IPS-18c (cell line): ENCODE results near the gene RAI1.

ENCODE experiments used
- H3K4me3 ChIP-seq: 2 replicates; pipeline ENCODE4 v1.7.0; 2013; ENCODE audit warnings: low read depth, mild to moderate bottlenecking, low read length, moderate library complexity; ENCODE audit not compliant: insufficient read depth
- H3K9me3 ChIP-seq: one replicate; pipeline ENCODE4 v1.6.1; 2013; ENCODE audit warnings: mild to moderate bottlenecking, low read length, moderate library complexity; ENCODE audit not compliant: control insufficient read depth, insufficient read depth

RAI1 gene

DNA sequence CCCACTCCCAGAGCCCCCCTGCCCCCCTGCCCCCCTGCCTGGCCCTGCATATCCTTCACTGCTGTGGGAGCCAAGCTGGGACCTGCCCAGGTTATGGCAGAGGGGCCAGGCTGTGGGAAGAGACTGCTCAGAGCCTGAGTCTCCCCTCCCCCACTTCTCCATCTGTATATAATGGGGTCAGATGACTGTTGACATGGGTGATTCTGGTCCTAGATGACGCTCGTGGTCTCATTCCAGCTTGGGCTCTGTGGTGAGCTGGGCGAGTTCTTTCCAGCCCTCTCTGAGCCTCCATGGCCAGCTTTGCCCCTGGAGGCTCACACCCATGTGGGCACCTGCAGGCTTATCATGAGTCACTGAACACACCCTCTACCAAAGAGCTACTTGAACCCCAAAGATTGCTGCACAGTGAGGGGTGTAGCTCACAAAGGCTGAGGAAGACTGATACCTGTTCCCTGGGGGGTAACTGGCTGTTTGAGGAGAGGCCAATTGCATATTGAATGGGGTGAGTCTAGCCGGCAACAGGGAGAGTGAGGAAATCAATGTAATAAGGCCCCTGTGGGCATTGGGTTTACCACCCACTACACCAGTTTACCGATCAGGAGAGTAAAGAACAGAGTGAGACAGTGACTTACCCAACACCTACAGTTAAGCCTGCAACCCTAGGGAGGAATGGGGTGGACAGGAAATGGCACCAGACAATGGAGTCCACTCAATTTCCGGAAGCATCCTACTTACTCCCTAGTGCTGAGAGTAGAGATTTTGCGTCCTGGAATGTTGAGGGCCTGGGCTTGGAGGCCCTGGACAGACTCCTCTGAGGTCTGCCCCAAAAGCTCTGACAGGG is 159.7 kb downstream of the RAI1 start:
- Histone ChIP-seq H3K9me3 (no peaks in the 10 kb centered on the region), H3K4me3 (no peak overlapping the region)

DNA sequence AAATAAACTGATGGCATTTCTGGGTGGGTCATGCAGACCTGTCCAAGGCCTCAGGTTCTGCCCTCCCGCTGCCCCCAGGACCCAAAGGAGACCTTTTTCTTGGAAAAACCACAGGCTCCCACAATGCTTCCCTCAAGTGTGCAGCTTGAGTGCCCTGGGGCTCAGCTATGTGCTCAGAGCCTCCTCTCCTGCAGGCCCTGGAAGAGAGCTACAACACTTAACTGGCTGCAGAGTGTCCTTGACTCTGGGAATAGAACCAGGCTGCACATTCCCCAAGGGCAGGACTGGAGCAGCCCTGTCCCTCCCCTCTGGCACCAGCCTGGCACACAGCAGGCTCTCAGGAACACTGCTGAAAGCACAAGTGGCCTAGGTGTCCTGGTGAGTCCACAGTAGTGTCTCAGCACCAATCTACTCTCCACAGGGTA is 160.4 kb downstream of the RAI1 start:
- no peaks in the 10 kb centered on the region for H3K9me3 ChIP-seq
- H3K4me3 ChIP-seq = no peak overlapping the region

DNA sequence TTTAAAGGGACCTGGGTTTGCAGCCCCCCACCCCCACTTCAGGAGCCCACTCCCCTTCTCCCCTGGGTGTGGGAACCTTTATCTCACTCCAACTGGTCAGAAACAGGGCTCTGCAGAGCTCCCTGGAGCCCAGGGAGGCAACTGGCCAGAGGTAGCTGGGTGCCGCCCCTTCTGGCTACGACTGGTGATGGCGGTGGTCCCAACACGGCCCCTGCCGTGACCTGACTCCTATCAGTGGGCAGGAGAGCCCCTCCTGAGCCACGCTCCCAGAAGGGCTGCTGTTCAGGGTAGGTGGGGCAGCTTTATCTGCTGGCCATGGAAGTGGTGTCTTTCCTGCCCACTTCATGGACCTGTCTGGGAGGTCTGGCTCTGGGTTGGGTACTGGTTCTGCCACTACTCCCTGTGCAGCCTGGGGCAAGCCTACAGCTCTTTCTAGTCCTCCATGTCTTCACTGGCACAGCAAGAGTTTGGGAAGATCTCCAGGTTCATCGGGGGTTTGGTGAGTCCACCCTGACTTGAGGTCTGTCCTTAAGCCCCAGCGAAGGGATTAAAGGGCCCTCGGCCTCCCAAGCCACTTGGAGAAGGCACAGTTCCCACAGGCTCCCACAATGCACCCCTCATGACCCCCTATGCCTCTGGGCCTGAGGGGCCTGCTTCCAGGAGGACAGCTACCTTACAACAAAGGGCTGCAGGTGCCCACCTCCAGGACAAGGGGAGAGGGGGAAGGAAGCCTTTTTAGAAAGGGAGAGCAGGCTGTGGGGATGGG is 161.0 kb downstream of the RAI1 start:
- no peaks in the 10 kb centered on the region for H3K9me3 ChIP-seq
- H3K4me3 ChIP-seq = no peak overlapping the region

DNA sequence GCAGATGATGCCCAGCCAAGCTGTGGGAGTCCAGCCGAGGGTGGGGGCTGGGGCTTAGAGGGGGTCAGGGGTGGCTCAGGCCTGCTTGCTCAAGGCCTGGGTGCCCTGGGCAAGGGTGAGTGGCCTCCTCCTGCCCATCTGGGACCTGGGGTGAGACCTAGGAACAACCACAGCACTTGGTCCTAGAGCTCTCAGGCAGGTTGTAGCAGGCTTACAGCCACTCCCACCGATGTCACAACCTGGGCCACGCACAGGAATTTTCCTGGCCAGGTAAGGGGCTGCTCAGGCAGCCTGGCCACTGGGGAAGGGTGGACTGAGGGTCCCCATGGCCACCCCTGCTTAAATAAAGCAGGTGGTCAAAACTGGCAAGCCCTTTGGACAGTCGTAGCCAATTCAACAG is 161.8 kb downstream of the RAI1 start:
- H3K4me3 ChIP-seq = no peak overlapping the region

GRCh38 chr17:17844079-17844478 is 162.8 kb downstream of the RAI1 start:
- no peak overlapping the region for H3K4me3 ChIP-seq
- no peaks in the 10 kb centered on the region for H3K9me3 ChIP-seq

More for the DNA sequence above, 161.8 kb downstream of the RAI1 start:
- no peaks in the 10 kb centered on the region for H3K9me3 ChIP-seq

DNA sequence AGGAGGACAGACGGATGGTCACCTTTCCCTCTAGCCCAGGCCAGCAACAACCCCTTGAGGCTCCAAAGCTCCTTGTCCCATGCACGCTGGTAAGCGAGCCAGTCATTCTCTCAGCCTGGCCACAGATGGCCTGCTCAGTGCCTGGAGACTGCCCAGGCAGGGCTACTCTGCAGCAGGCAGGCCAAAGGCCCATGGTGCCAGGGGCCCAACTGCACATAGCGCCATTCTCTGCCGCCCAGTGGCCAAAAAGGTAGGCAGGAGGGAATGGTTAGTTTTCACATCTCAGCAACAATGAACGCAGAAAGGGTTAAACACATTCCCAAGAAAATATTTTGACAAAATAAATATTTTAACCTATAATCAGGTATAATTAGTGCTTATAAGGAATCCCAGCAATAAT is 163.2 kb downstream of the RAI1 start:
- no peaks in the 10 kb centered on the region for H3K9me3 ChIP-seq
- no peak overlapping the region for H3K4me3 ChIP-seq

- H3K9me3 ChIP-seq = no peaks in the 10 kb centered on the region
- no peak overlapping the region for H3K4me3 ChIP-seq
These were observed 164.0 kb downstream of the RAI1 start for GRCh38 chr17:17845046-17845775.

- H3K4me3 ChIP-seq = no peak overlapping the region
- H3K9me3 ChIP-seq = no peaks in the 10 kb centered on the region
These were observed 164.7 kb downstream of the RAI1 start for GRCh38 chr17:17846003-17846402.

DNA sequence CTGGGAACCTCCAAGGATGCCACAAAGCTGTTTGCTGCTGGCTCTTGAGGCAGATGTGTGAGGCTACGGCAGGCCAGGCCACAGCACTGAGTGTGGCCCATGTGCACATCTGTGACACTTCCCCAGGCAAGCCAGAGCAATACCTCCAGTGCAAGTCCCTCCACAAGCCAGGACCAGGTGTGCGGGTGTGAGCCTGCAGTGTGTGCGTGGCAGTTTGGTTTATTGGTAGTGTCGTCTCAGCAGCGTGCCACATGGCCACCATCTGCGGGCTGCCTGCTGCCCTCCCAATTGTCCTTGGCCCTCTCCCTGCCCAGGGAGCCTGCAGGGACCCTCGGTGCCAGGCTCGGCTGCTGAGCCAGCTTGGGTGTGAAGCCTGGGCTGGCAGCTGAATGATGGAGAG is 165.4 kb downstream of the RAI1 start:
- Histone ChIP-seq H3K4me3 (no peak overlapping the region), H3K9me3 (no peaks in the 10 kb centered on the region)

DNA sequence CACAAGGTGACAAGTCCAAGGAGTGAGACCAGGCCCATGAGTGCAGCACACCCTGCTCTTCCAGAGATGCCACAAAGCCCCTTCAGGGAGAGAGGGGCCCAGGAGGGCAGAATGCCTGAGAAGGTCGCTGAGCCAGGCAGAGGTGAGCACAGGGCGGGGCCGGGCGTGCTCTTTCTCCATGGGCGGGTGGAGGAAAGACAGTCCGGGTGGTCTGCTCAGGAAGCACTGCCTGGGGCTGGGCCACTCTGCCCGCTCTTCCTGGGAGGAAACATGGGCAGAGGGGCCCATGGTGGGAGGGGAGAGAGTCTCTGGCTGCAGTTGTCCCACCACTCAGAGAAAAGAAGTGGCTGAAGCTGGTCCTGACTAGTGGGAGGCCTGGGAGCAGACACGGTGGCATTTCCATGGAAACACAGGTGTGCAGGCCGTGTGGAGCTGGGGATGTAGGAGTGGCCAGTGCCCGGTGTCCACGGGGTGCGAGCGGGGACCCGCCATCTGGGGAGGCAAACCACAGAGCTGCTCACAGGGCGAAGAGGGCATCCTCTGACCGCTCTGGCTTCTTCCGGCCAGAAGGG is 165.9 kb downstream of the RAI1 start:
- no peak overlapping the region for H3K4me3 ChIP-seq
- H3K9me3 ChIP-seq = no peaks in the 10 kb centered on the region

DNA sequence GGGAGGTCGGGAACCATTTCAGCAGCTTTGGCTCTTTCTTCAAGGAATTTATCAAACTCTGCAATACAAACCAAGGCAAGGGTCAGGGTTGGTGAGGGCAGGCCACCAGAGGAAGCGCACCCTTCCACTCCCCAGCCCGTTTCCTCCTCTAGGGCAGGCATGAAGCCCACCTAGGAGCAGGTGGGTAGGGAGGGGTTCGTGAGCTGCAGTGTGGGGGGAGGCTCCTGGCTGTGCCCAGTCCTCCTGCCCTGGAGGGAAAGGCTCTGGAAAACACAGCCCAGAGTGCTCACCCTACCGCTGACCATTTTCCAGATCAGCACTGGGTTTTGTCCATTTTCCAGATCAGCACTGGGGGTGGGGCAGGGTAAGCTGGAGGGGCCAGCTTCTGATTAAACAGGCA is 166.5 kb downstream of the RAI1 start:
- H3K4me3 ChIP-seq = no peak overlapping the region
- H3K9me3 ChIP-seq = no peaks in the 10 kb centered on the region

DNA sequence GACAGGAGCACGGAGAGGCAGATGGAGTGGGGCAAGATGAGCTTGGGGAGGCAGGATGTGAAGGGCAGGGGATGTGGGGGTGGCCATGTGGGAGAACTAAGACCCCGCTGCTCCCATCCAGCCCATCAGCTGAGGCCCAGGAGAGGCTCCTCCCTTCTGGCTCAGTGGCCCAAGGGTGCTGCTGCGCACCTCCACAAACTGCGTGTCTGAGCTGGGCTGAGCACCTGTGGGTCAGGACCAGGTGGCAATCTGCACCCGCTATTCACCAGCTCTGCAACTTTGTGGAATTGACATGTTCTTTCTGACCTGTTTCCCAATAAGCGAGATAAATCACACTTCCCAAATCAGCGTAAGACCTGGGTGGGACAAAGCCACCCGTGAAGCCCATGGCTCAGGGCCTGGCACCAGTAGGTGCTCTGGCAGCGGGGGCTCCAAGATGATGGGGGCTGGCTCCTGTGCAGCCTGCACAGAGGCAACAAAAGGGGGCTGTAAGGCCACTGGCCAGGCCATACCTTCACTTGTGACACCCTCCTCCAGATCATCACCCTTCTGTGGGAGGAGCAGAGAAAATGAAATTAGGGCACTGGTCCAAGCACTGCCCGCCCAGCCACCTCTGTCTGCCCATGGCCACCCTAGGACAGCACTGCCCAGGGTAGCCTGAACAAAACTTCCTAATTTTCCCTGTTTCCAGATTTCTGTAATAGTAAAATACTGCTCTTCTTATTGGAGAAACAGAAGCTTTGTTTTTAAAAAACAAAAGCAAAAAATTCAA is 167.2 kb downstream of the RAI1 start:
- H3K9me3 ChIP-seq = no peaks in the 10 kb centered on the region
- no peak overlapping the region for H3K4me3 ChIP-seq

- H3K4me3 ChIP-seq = no peak overlapping the region
- H3K9me3 ChIP-seq = no peaks in the 10 kb centered on the region
These were observed 168.0 kb downstream of the RAI1 start for GRCh38 chr17:17849147-17849820.

DNA sequence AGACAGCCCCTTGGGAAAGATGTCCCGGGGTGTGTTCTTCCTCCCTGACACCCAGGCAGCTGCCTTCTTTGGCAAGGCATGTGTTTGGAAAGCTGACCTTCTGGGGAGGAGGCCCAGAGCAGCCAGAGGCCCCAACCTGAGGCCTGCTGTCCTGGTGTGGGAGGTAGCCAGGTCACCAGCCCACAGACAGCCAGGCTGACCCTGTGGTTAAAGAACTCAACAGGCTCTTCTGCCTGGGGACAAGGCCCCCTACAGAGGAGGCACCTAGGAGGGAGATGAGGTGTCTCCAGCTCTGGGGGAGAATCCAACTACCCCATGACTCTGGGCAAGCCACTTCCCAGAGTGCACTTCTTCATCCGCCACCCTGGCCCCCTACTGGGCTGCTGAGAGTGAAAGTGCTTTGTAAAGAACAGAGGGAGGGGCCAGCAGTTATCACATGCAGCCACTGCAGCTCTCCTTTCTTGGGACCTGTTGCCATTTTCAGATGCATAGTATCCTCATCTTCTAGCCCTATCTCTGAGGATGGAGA is 168.7 kb downstream of the RAI1 start:
- Histone ChIP-seq H3K9me3 (no peaks in the 10 kb centered on the region), H3K4me3 (no peak overlapping the region)

DNA sequence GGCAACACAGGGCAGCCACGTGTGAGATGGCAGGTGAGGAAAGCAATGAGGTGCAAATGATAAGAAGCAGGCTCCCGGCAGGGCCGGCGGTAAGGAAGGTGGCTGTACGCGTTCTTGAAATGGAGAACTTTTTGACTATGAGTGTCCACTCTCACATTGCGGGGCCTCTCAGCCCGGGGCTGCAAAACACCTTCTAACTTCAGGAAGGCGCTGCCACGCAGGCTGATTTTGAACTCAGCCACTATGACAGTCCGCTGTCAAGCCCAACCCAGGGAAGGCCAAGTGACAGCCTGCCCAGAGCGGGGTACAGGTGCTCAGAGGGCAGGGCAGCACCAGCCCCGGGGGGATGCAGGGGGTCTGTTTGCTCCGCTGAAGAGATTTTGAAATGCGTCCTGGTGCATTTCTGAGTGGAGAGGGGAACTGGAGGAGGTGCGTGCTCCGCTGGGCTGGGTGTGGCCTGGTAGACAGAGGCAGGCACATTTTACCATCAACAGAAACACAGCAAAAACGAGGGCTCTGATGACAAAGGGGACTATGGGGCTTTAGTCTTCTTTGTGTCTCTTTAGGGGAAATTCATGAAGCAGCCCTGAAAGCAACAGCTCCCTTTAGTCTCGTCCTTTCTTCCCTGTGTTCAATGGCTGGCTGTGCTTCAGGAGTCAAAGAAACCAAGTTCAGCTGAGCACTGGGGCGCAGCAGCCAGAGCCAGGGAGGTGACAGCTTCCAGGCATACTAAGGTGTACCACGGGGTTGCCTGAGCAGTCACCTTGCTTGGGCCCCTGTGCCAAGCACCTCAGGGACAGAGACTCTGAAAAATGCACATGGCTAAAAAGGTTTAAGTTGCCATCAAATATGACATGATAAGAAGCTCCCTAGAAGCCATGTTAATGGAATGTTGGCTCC is 170.1 kb downstream of the RAI1 start:
- Histone ChIP-seq H3K9me3 (no peaks in the 10 kb centered on the region), H3K4me3 (no peak overlapping the region)
